Measurements from ENCODE around the gene DMRT3. TPM values are rescaled to one million over a fixed set of nuclear protein-coding genes. Genes with fewer than 3 reads are reported as not detected.

DMRT3 gene
- total and polyA plus RNA-seq, 2 donors (not counting 1 experiment from before 2014, with no cell fraction given), result not detected

DNA sequence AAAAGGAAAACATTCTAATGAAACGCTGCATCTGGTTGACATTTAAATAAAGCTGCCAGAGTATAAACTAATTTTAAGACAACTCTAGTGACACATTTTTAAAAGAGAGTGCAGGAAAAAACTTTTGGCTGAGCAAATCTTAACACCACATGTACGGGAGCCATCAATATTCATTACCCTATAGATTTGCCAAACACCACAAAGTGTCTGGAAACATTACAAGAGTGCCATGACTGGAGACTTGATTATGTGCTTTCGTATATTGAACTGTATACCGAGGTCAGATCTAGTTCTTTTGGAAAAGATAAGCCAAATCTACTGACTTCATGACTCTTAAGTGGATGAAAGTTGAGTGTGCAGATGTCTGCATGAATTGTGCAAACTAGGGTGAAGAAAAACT lies 63.1 kb downstream of the DMRT3 start:
- Histone ChIP-seq H3K36me3 (ENCODE audit: control insufficient read depth, insufficient read depth, low read length) (no peaks in the 10 kb centered on the region), H2AFZ (ENCODE audit: low read length) (no peak overlapping the region), H3K27me3 (ENCODE audit: control insufficient read depth, insufficient read depth, low read length) (peaks cover 12% of the 10 kb centered on the region), H4K20me1 (ENCODE audit: control insufficient read depth, extremely low read depth, insufficient read depth, low read length) (no peaks in the 10 kb centered on the region), H3K9me3 (ENCODE audit: control insufficient read depth, insufficient read depth, low read depth, low read length) (no peaks in the 10 kb centered on the region), H3K27ac (ENCODE audit: insufficient read depth, low read length) (no peak overlapping the region), H3K4me2 (ENCODE audit: extremely low read depth, insufficient read depth, low read length) (no peak overlapping the region), H3K9ac (ENCODE audit: insufficient read depth, low read length) (no peak overlapping the region), H3K79me2 (ENCODE audit: control insufficient read depth, insufficient read depth, low read length) (no peaks in the 10 kb centered on the region), H3K4me3 (replicated peaks in 1 of 4; ENCODE audit: control extremely low read depth in 1 of 4, insufficient read depth in 1 of 4, low read depth in 3 of 4, low read length in 4 of 4) (no peak overlapping the region), H3K4me1 (ENCODE audit: control insufficient read depth, extremely low read depth, insufficient read depth, low read length) (no peaks in the 10 kb centered on the region)
- TF ChIP-seq, protein P1, sequence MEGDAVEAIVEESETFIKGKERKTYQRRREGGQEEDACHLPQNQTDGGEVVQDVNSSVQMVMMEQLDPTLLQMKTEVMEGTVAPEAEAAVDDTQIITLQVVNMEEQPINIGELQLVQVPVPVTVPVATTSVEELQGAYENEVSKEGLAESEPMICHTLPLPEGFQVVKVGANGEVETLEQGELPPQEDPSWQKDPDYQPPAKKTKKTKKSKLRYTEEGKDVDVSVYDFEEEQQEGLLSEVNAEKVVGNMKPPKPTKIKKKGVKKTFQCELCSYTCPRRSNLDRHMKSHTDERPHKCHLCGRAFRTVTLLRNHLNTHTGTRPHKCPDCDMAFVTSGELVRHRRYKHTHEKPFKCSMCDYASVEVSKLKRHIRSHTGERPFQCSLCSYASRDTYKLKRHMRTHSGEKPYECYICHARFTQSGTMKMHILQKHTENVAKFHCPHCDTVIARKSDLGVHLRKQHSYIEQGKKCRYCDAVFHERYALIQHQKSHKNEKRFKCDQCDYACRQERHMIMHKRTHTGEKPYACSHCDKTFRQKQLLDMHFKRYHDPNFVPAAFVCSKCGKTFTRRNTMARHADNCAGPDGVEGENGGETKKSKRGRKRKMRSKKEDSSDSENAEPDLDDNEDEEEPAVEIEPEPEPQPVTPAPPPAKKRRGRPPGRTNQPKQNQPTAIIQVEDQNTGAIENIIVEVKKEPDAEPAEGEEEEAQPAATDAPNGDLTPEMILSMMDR (conservative IDR thresholded peaks at IDR 0.05 in 1 of 2, IDR thresholded peaks at IDR 0.05 in 1 of 2; ENCODE audit: low read depth in 1 of 2, low read length in 2 of 2), result no peak
- TF ChIP-seq EZH2 (IDR thresholded peaks at IDR 0.05; ENCODE audit: low read length, missing control alignments), result no peak
- DNase-seq (ENCODE audit: low read depth in 2 of 2), result no peak

Other genes starting within 250 kb of the DMRT3 start
- not detected in 2 replicates for gene DMRT1, start 135.0 kb upstream of the DMRT3 start, total RNA-seq
- not detected in 2 replicates for gene DMRT1, start 135.0 kb upstream of the DMRT3 start, polyA plus RNA-seq
- not detected in 2 replicates for gene DMRT2, start 73.7 kb downstream of the DMRT3 start, total RNA-seq
- 0.16 TPM in 1 of 2 replicates, not detected in the other for gene DMRT2, start 73.7 kb downstream of the DMRT3 start, polyA plus RNA-seq

Measured in fibroblast of lung (primary cell).